HG02938 (cell line): Measurements from ENCODE around the gene ATP2B3.
"Not testable (repeated sequence)": the region's sequence is repeated elsewhere in the genome, so short reads cannot be mapped to it uniquely, and the experiment has no call there.

ENCODE experiments used
- ATAC-seq: cut with Tn5 transposase; IDR thresholded peaks from one replicate; pipeline ENCODE4 v1.9.1; 2021; ENCODE audit warnings: mild to moderate bottlenecking, moderate library complexity; ENCODE audit not compliant: unreplicated experiment

Gene ATP2B3

GRCh38 chrX:153592091-153592833 is 74.8 kb downstream of the ATP2B3 start:
- ATAC-seq: no peak

GRCh38 chrX:153592966-153593688 is 75.7 kb downstream of the ATP2B3 start:
- ATAC-seq: no peak

GRCh38 chrX:153593811-153594500 is 76.5 kb downstream of the ATP2B3 start:
- no peak for ATAC-seq

- no peak for ATAC-seq
Observed at GRCh38 chrX:153595387-153595786, 77.9 kb downstream of the ATP2B3 start.

- no peak for ATAC-seq
Observed at GRCh38 chrX:153595859-153596857, 78.7 kb downstream of the ATP2B3 start.

GRCh38 chrX:153596981-153597750 is 79.7 kb downstream of the ATP2B3 start:
- no peak for ATAC-seq

GRCh38 chrX:153598541-153599191 is 81.2 kb downstream of the ATP2B3 start, which contains the start of gene CCNQ:
Gene CCNQ, minus strand, starts transcription at chrX:153599139. Its CDS starts 66 bp downstream, at chrX:153599073.
- ATAC-seq: peak; percentile 44

GRCh38 chrX:153599192-153600031 is 82.0 kb downstream of the ATP2B3 start:
- peak; percentile 71 for ATAC-seq

- no peak for ATAC-seq
Observed at GRCh38 chrX:153600032-153600373, 82.6 kb downstream of the ATP2B3 start.

- ATAC-seq: no peak
Observed at GRCh38 chrX:153600921-153601320, 83.5 kb downstream of the ATP2B3 start.

- no peak for ATAC-seq
Observed at GRCh38 chrX:153601511-153602110, 84.2 kb downstream of the ATP2B3 start.

GRCh38 chrX:153602601-153603000 is 85.2 kb downstream of the ATP2B3 start:
- ATAC-seq: no peak

- ATAC-seq: no peak
Observed at GRCh38 chrX:153603131-153603656, 85.8 kb downstream of the ATP2B3 start.

- not testable (repeated sequence) for ATAC-seq
Observed at GRCh38 chrX:153604666-153605380, 87.4 kb downstream of the ATP2B3 start.

GRCh38 chrX:153606503-153606902 is 89.1 kb downstream of the ATP2B3 start:
- ATAC-seq: no peak

- no peak for ATAC-seq
Observed at GRCh38 chrX:153608376-153608775, 90.9 kb downstream of the ATP2B3 start.

GRCh38 chrX:153608806-153609205 is 91.4 kb downstream of the ATP2B3 start:
- no peak for ATAC-seq
